HG02970 (cell line): Measurements from ENCODE around the gene GTF2H2C_2.
"Not testable (repeated sequence)": the region's sequence is repeated elsewhere in the genome, so short reads cannot be mapped to it uniquely, and the experiment has no call there.

Experiments used
- ATAC-seq: cut with Tn5 transposase; IDR thresholded peaks from one replicate; pipeline ENCODE4 v1.9.1; 2021; ENCODE audit warnings: mild to moderate bottlenecking, moderate library complexity, moderate number of reproducible peaks; ENCODE audit not compliant: unreplicated experiment, low FRiP score

GTF2H2C_2 gene

DNA sequence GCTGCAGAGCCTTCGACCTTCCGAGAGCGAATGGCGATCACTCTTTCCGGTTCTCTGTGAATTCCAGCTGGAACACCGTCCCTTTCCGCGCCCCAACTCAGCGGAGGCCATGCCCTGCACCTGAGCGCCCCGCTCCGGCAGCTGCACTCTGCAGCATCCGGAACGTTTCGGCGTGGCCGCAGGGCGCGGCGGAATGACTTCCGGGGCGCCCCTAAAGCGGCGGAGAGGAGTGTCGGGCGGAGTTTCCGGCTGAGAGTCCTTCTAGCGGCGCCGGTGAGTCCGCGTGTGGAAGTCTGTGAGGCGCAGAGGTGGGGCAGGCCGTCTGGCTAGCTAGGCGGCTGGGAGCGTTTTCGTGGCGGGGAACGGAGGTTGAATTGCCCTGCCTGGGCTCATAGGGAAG is at the start of gene GTF2H2C_2:
TSS of gene GTF2H2C_2 (plus strand) at position 252 of the 400 bp plus-strand sequence.
- peak; percentile 96 for ATAC-seq

DNA sequence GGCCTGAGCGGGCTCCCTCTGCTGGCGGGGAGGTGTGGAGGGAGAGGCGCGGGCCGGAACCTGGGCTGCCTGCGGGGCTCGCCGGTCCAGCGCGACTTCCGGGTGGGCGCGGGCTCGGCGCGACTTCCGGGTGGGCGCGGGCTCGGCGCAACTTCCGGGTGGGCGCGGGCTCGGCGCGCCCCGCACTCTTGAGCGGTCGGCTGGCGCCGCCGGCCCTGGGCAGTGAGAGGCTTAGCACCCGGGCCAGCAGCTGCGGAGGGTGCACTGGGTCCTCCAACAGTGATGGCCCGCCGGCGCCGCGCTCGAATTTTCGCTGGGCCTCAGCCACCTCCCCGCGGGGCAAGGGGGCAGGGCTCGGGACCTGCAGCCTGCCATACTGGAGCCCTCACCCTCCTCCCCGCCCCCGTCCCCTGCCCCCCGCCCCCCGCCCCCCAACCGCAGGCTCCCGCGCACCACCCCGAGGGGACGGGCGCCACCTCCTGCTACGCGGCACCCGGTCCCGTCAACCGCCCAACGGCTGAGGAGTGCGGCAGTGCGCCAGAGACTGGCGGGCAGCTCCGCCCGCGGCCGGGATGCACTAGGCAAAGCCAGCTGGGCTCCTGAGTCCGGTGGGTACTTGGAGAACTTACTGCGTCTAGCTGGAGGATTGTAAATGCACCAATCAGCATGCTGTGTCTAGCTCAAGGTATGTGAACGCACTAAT is 14.0 kb upstream of the GTF2H2C_2 start:
- not testable (repeated sequence) for ATAC-seq

DNA sequence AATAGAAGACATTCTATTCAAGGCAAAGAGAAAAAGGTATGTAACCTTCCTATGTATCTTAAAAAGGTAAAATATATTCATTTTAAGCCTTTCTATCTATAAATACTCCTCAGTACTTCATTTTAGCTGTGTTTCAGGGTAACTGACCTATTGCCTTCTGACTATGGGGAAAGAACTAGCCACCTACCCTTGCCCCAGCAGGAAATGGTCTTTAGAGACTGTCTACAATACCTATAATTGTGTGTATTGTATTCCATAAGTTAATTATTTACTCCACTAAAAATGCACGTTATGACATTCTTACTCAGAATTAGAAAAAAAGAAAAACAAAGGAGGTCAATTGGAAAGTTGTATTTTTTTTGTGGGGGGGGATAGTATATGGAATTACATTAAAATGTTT is 6.2 kb downstream of the GTF2H2C_2 start:
- ATAC-seq: not testable (repeated sequence)

DNA sequence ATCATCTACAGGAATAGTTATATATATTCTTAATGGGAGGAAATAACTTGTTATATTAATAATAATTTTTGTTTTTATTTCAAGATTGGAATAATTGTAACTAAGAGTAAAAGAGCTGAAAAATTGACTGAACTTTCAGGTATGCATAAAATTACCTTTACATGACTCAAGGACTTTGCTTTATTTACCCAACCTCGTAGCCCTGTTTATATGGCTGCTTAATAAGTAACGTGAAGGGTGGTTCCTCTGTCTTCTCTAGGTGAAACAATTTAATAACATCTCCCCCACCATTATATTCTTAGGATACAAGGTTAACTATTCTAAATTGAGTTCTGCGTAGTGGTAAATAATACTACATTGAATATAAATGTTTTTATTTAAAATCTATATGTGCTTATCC is 8.0 kb downstream of the GTF2H2C_2 start:
- ATAC-seq: not testable (repeated sequence)

DNA sequence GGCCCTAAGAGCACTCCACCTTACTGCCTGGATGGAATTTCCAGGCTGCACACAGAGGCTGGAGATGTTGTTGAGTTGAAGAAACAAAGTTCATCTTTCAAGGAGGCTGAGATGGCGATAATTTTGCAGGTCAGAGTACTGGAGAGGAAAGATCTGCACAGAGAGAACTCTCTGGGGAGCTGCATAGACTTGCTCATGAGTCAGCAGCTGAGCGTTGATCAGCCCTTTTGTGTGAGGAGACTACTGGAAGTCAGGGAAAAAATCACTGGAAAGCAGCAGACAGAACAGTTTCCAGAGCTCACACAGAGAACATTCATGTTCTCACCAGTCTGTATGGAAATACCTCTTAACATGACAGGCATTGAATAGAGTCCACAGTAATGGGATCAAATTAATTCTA is 23.4 kb downstream of the GTF2H2C_2 start:
- not testable (repeated sequence) for ATAC-seq

DNA sequence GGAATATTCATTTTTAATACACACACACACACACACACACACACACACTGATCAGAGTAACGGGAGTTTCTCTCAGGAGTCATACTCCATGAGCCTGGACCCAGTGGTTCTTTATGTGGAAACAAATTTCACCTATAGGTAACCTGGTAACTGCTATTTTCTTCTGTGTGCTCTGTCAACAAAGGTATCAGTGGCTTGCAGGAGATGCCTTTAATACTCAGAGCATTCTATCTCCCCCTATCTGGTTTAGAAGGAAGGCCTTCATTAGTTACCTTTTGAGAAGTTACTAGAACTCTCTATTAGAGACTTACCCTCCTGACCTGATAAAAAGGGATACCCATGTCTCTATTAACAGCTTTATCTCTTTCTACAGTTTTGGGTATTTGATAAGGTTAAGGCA is 34.4 kb downstream of the GTF2H2C_2 start:
- ATAC-seq: not testable (repeated sequence)

DNA sequence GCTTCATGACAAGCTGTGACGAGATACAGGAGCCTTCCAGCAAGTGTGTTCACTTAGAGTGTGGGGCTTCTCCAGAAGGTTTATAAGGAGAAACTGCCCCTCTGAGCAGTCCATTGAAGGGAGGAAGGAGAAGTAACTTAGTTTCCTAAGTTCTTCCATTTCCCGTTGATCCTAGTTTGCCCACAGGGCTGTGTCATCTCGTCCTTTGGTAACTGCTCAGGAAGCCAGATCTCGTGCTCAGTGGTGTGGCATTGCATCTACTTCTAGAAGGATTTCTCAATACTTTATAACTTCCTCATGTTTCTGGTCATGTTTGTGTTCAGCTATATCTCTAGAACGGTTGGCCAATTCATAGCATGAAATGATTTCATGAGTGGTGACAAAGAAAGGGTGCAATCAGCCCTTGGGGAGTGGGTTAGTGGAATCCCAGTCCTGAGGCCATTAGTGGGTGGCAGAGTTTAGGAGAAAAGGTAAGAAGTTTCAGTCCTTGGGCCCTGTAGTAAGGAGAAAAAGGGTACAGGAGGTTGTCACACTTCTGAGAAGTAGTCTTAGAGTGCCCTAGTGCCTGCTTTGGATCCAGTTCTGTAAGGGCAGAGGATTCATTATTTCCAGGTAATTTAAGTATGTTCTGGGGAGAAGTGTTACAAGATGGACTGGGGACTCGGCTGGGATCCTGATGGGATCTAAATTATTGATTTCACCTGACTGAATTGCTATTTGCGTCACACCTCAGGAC is 36.2 kb downstream of the GTF2H2C_2 start:
- ATAC-seq: not testable (repeated sequence)

DNA sequence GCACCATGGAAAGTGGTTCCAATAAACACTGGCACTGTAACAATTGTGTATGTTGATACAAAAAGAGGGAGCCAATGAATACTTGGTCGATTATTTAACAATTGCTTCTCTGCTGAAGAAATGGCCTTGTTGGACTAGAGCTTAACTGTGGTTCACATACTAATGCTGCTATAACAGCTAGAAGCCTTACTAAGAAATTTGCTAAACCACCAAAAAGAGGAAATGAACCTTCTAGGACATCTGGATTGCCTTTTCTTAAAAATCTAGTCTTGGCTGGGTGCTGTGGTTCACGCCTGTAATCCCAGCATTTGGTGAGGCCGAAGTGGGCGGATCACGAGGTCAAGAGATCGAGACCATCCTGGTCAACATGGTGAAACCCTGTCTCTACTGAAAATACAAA is 41.9 kb downstream of the GTF2H2C_2 start:
- not testable (repeated sequence) for ATAC-seq

DNA sequence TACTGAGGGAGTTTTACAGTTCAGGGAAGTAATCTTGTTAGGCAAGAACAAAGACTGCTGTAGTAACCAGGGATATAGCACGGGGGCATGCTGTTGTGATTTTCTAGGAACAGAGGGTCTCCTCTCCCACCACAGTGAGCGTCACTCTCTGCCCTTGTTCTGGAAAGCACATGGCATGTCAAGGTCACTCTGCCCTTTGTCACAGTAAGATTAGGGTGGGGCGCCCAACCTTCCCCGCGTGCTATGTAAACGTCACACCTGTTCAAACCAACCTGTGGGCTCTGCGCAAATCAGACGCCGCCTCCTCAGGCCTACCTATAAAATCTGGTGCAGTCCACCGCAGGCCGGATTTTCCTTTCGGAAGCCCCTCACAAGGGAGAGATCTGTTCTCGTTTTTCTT is 44.0 kb downstream of the GTF2H2C_2 start:
- not testable (repeated sequence) for ATAC-seq

DNA sequence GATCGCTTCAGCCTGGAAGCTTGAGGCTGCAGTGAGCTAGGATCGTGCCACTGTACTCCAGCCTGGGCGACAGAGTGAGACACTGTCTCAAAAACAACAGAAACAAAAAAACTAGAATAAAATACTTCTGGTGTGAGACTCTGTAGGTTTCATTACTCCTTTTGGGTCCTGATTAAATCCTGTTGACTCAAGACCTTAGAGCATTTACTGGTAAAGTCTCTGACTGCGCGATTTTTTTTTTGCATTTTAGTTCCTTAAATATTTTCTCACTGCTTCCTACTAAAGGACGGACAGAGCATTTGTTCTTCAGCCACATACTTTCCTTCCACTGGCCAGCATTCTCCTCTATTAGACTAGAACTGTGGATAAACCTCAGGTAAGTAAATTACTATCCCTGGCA is 46.8 kb downstream of the GTF2H2C_2 start:
- not testable (repeated sequence) for ATAC-seq

DNA sequence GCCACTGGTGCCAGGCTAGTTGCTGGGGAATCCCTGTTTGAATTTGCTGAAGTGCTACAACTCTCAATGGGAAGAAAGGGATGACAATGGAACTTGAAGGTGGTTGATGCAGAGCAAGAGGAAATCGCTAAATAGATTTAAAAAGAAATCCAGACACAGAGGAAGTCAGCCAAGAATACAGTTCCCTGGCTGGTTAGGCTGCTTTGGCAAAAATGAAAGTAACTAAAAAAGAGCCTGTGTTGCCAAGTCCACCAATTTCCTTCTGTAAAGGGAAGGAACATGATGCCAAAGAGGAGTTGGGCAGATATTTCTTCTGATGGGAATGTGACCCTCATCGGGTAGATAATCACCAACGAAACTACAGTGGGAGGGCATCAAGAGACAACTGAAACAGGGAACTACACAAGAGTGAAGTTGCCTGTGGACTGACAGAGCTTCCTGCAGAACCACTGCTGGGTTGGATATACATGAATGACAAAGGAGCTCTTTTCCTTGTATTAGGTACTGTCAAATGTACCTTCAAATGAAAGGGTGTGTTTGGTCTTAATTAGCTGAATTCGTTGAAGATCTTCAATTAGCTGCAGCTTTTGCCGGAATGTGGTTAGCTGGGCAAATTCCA is 49.0 kb downstream of the GTF2H2C_2 start:
- ATAC-seq: not testable (repeated sequence)

DNA sequence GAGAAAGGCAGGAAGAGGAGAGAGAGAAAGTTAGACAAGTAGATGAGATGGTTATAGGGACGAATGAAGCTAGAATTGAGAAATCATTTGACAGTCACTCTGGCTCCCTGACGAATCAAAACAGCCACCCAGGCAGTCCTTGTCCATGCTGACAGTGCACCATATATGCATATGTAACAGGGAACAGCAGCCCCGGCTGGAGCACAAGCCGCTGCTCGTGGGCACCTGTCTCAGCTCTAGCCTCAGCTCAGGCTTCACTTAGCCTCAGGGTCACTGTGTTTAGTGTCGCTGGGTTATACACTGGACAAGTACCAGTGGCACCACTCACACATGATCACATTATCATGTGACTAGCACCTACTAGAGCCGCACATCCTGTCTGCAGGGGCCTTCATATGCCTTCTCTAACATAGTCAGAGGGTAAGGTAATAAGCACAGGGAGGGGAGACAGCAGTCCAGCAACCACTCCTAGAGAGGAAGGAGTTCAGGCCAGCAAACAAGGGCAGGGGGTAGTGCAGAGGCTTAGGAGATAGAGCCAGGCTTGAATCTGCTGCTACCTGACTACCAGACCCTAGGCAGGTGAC is 54.9 kb downstream of the GTF2H2C_2 start:
- not testable (repeated sequence) for ATAC-seq
